SK-N-SH treated with all-trans-retinoic acid at 6 μM for 48 hours (cell line): ENCODE measurements around the gene TRAPPC10.

Experiments used
- ATAC-seq: fragments of 200-7000 bp; cut with Tn5 transposase; 3 replicates; pipeline ENCODE4 v1.9.1; 2020; ENCODE audit warnings: mild to moderate bottlenecking, moderate library complexity
- ARNTL ChIP-seq: fragments of 450-650 bp; formaldehyde crosslinking; IDR thresholded peaks from 2 replicates; pipeline ENCODE4 v1.5.0; 2020; ENCODE audit warnings: low read depth, mild to moderate bottlenecking, moderate library complexity, borderline replicate concordance
- BACH2 ChIP-seq: fragments of 250-450 bp; sonication (Bioruptor Pico); IDR thresholded peaks from 2 replicates; pipeline ENCODE4 v1.9.0; 2021; ENCODE audit warnings: mild to moderate bottlenecking, borderline replicate concordance
- CREB5 ChIP-seq: fragments of 250-450 bp; sonication (Bioruptor Pico); IDR thresholded peaks from 2 replicates; pipeline ENCODE4 v1.5.1; 2020; ENCODE audit warnings: low read depth, mild to moderate bottlenecking, moderate library complexity
- CSDC2 ChIP-seq: fragments of 250-450 bp; sonication (Bioruptor Pico); IDR thresholded peaks from 2 replicates; pipeline ENCODE4 v1.5.0; 2020; ENCODE audit warnings: mild to moderate bottlenecking, moderate library complexity
- ESRRG ChIP-seq: fragments of 250-450 bp; sonication (Bioruptor Pico); IDR thresholded peaks from 2 replicates; pipeline ENCODE4 v1.6.1; 2021; ENCODE audit warnings: mild to moderate bottlenecking
- GLIS3 ChIP-seq: fragments of 250-450 bp; sonication (Bioruptor Pico); IDR thresholded peaks from 2 replicates; pipeline ENCODE4 v1.5.0; 2020; ENCODE audit warnings: mild to moderate bottlenecking, moderate library complexity
- ISL1 ChIP-seq: fragments of 250-450 bp; sonication (Bioruptor Pico); IDR thresholded peaks from 2 replicates; pipeline ENCODE4 v2.1.2; 2022; ENCODE audit warnings: mild to moderate bottlenecking, moderate library complexity
- OSR1 ChIP-seq: fragments of 250-450 bp; sonication (Bioruptor Pico); IDR thresholded peaks from 2 replicates; pipeline ENCODE4 v1.8.0; 2022; ENCODE audit warnings: moderate library complexity, mild to moderate bottlenecking, inconsistent platforms
- PPARA ChIP-seq: fragments of 250-450 bp; sonication (Bioruptor Pico); IDR thresholded peaks from 2 replicates; pipeline ENCODE4 v1.5.0; 2020; ENCODE audit warnings: mild to moderate bottlenecking, borderline replicate concordance
- RARB ChIP-seq: fragments of 250-450 bp; sonication (Bioruptor Pico); IDR thresholded peaks from 2 replicates; pipeline ENCODE4 v1.8.0; 2021; ENCODE audit warnings: mild to moderate bottlenecking, moderate library complexity
- SNAI2 ChIP-seq: fragments of 250-450 bp; sonication (Bioruptor Pico); IDR thresholded peaks from 2 replicates; pipeline ENCODE4 v1.5.0; 2020; ENCODE audit warnings: mild to moderate bottlenecking, moderate library complexity
- TCF4 ChIP-seq: fragments of 250-450 bp; sonication (Bioruptor Pico); IDR thresholded peaks from 2 replicates; pipeline ENCODE4 v1.8.0; 2021; ENCODE audit warnings: mild to moderate bottlenecking, moderate library complexity, borderline replicate concordance
- TSHZ2 ChIP-seq: fragments of 250-450 bp; sonication (Bioruptor Pico); IDR thresholded peaks from 2 replicates; pipeline ENCODE4 v1.5.0; 2020; ENCODE audit warnings: mild to moderate bottlenecking, moderate library complexity
- ZC3H10 ChIP-seq: fragments of 250-450 bp; sonication (Bioruptor Pico); IDR thresholded peaks from 2 replicates; pipeline ENCODE4 v1.5.1; 2021; ENCODE audit warnings: mild to moderate bottlenecking, moderate library complexity
- ZFP3 ChIP-seq: fragments of 250-450 bp; sonication (Bioruptor Pico); IDR thresholded peaks from 2 replicates; pipeline ENCODE4 v1.5.0; 2020; ENCODE audit warnings: mild to moderate bottlenecking, moderate library complexity
- ZFP30 ChIP-seq: fragments of 450-650 bp; formaldehyde crosslinking; IDR thresholded peaks from 2 replicates; pipeline ENCODE4 v1.5.0; 2022; ENCODE audit warnings: mild to moderate bottlenecking, moderate library complexity
- ZNF565 ChIP-seq: fragments of 450-650 bp; formaldehyde crosslinking; conservative IDR thresholded peaks from 2 replicates; pipeline ENCODE4 v1.5.0; 2020; ENCODE audit warnings: low read depth, mild to moderate bottlenecking, moderate library complexity
- ZNF70 ChIP-seq: fragments of 450-650 bp; formaldehyde crosslinking; IDR thresholded peaks from 2 replicates; pipeline ENCODE4 v1.5.0; 2020; ENCODE audit warnings: mild to moderate bottlenecking, moderate library complexity
- ZNF8 ChIP-seq: fragments of 450-650 bp; formaldehyde crosslinking; IDR thresholded peaks from 2 replicates; pipeline ENCODE4 v1.5.0; 2020; ENCODE audit warnings: mild to moderate bottlenecking, moderate library complexity
- TF ChIP-seq, protein P1 (sequence below): fragments of 250-450 bp; sonication (Bioruptor Pico); IDR thresholded peaks from 2 replicates; pipeline ENCODE4 v1.5.1; 2021; ENCODE audit warnings: mild to moderate bottlenecking, moderate library complexity
- TF ChIP-seq, protein P2 (sequence below): fragments of 250-450 bp; sonication (Bioruptor Pico); IDR thresholded peaks from 2 replicates; pipeline ENCODE4 v1.8.0; 2021; ENCODE audit warnings: low read depth, mild to moderate bottlenecking, moderate library complexity, borderline replicate concordance
- TF ChIP-seq, protein P3 (sequence below): fragments of 250-450 bp; sonication (Bioruptor Pico); IDR thresholded peaks from 2 replicates; pipeline ENCODE4 v1.8.0; 2020; ENCODE audit warnings: mild to moderate bottlenecking, moderate library complexity, borderline replicate concordance

TRAPPC10 gene

DNA sequence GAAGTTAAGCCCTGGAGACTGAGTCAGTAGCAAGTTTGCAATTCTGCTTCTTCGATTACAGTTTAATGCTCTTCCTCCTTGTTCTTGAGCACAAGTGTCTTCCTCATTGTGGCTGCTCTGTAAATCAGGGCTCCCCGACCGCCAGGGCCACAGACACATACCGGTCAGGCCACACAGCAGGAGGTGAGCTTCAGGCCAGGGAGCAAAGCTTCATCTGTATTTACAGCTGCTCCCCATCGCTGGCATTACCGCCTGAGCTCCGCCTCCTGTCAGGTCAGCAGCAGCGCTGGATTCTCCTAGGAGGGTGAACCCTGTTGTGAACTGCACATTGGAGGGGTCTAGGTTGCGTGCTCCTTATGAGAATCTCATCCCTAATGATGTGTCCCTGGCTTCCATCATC, 1.7 kb upstream of the TRAPPC10 start:
- no peak for ATAC-seq
- TF ChIP-seq ZNF70 (CRISPR knock-in tag) = peak; percentile 64; the same call in 1 of the 2 replicates
- TF ChIP-seq RARB = no peak
- TF ChIP-seq ZNF8 (CRISPR knock-in tag) = no peak
- TF ChIP-seq, all 23 proteins: peak for 1

DNA sequence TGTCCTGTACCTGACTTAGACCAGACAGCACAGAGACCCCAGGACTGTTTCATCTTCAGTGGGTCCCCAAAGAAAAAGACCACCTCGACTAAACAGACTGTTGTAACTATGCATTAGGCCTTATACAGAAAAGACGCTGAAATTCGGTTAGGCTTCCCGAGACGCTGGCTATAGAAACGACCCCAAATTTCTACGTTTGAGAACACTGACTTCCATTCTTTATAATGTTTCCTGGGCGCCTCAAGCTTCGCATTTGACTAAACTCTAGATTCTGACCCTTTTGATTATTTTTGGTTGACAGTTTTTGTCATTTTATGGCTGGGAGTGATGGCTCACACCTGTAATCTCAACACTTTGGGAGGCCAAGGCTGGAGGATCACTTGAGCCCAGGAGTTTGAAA, 986 bp upstream of the TRAPPC10 start:
- no peak for ATAC-seq
- TF ChIP-seq GLIS3 (CRISPR knock-in tag) (no peak), TCF4 (CRISPR knock-in tag) (no peak), RARB (no peak), ZFP30 (CRISPR knock-in tag) (no peak), ESRRG (CRISPR knock-in tag) (no peak), BACH2 (CRISPR knock-in tag) (no peak), PPARA (CRISPR knock-in tag) (no peak), CSDC2 (no peak), ZC3H10 (CRISPR knock-in tag) (no peak), ZFP3 (CRISPR knock-in tag) (no peak), TSHZ2 (no peak), ISL1 (no peak), ZNF70 (CRISPR knock-in tag) (no peak)
- TF ChIP-seq, protein P1, sequence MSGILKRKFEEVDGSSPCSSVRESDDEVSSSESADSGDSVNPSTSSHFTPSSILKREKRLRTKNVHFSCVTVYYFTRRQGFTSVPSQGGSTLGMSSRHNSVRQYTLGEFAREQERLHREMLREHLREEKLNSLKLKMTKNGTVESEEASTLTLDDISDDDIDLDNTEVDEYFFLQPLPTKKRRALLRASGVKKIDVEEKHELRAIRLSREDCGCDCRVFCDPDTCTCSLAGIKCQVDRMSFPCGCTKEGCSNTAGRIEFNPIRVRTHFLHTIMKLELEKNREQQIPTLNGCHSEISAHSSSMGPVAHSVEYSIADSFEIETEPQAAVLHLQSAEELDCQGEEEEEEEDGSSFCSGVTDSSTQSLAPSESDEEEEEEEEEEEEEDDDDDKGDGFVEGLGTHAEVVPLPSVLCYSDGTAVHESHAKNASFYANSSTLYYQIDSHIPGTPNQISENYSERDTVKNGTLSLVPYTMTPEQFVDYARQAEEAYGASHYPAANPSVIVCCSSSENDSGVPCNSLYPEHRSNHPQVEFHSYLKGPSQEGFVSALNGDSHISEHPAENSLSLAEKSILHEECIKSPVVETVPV = no peak
- TF ChIP-seq, protein P2, sequence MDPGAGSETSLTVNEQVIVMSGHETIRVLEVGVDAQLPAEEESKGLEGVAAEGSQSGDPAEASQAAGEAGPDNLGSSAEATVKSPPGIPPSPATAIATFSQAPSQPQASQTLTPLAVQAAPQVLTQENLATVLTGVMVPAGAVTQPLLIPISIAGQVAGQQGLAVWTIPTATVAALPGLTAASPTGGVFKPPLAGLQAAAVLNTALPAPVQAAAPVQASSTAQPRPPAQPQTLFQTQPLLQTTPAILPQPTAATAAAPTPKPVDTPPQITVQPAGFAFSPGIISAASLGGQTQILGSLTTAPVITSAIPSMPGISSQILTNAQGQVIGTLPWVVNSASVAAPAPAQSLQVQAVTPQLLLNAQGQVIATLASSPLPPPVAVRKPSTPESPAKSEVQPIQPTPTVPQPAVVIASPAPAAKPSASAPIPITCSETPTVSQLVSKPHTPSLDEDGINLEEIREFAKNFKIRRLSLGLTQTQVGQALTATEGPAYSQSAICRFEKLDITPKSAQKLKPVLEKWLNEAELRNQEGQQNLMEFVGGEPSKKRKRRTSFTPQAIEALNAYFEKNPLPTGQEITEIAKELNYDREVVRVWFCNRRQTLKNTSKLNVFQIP (CRISPR knock-in tag) = no peak
- TF ChIP-seq, all 23 proteins: peak for 0

DNA sequence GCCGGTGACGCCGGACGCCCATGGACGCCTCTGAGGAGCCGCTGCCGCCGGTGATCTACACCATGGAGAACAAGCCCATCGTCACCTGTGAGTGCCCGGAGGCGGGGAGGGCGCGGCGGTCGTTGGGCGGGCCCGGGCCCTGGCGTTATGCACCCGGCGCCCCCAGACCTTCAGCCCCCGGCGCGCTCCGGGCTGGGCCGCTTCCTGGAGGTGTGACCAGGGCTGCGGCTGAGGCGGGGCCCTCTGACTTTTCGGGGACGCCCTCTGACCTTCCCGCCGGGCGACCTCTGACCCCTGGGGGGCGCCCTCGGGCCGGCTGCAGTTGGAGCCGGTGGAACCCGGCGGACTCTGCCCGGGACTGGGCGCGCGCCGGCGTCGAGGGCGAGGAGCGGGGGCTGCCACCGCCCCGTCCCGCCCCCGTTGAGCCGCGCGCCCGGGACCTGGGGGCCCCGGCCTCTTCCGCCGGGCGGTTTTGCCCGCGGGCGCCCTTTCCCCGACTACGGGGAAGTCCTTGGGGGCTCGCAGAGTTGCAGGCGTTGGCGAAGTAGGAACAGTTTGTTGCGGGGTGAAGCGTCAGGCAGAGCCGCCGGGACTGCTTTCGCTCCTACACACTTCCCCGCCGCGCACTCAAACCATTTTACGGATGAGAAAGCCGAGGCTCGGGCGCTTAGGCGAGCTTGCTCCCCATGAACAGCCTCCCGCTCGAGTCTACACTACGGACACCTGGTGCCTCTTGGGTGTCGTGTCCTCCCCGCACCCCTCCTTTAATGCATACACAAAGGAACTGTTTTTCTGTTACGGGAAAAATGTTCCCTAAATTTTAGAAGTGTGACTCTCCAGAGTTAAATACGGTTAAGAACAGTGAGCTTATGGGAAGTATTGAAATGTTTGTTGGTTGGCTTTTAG, 618 bp downstream of the TRAPPC10 start:
- TF ChIP-seq BACH2 (CRISPR knock-in tag) (no peak), ZFP3 (CRISPR knock-in tag) (no peak), CREB5 (CRISPR knock-in tag) (no peak), ISL1 (no peak), TCF4 (CRISPR knock-in tag) (no peak), ZNF565 (no peak), ARNTL (no peak), GLIS3 (CRISPR knock-in tag) (no peak), SNAI2 (CRISPR knock-in tag) (no peak), OSR1 (CRISPR knock-in tag) (no peak), ZFP30 (CRISPR knock-in tag) (no peak), ZC3H10 (CRISPR knock-in tag) (no peak), PPARA (CRISPR knock-in tag) (no peak), CSDC2 (no peak), RARB (no peak)
- TF ChIP-seq, protein P3, sequence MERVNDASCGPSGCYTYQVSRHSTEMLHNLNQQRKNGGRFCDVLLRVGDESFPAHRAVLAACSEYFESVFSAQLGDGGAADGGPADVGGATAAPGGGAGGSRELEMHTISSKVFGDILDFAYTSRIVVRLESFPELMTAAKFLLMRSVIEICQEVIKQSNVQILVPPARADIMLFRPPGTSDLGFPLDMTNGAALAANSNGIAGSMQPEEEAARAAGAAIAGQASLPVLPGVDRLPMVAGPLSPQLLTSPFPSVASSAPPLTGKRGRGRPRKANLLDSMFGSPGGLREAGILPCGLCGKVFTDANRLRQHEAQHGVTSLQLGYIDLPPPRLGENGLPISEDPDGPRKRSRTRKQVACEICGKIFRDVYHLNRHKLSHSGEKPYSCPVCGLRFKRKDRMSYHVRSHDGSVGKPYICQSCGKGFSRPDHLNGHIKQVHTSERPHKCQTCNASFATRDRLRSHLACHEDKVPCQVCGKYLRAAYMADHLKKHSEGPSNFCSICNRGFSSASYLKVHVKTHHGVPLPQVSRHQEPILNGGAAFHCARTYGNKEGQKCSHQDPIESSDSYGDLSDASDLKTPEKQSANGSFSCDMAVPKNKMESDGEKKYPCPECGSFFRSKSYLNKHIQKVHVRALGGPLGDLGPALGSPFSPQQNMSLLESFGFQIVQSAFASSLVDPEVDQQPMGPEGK (CRISPR knock-in tag) = no peak
- TF ChIP-seq, protein P2 (CRISPR knock-in tag) = no peak
- peak; percentile 27 for ATAC-seq
